GM13976 (cell line): ENCODE data around the gene SLC25A6.

Source experiments
- DNase-seq: peaks from one replicate; pipeline ENCODE4 v3.0.0; 2012; ENCODE audit warnings: low spot score
- CTCF ChIP-seq: IDR thresholded peaks from 2 replicates; pipeline ENCODE4 v1.5.1; 2012; ENCODE audit warnings: borderline replicate concordance, mild to moderate bottlenecking; ENCODE audit not compliant: insufficient read depth; ENCODE audit errors: extremely low read depth, missing control alignments, control extremely low read depth
- in situ Hi-C: fragments of 300-500 bp; cut with MboI; formaldehyde crosslinking; loops from one replicate; pipeline ENCODE4 v1.12.0; 2022; ENCODE audit warnings: low sequenced_read_pairs, mixed read lengths, inconsistent platforms; ENCODE audit not compliant: unreplicated experiment

SLC25A6 gene

GRCh38 chrX:1389181-1389992 lies 2.5 kb downstream of the SLC25A6 start:
- in situ Hi-C loops = loop anchor here (10.0 kb wide), 1 partner anchor 135 kb away; no protein-coding TSS in a partner anchor
- DNase-seq = no peak
- no peak for TF ChIP-seq CTCF

- DNase-seq = no peak
- in situ Hi-C loops = loop anchor here (10.0 kb wide), 1 partner anchor 134 kb away; no protein-coding TSS in a partner anchor
- TF ChIP-seq CTCF = no peak
Measured at GRCh38 chrX:1388651-1389050, 3.3 kb downstream of the SLC25A6 start.

GRCh38 chrX:1387141-1387776 lies 4.7 kb downstream of the SLC25A6 start:
- no peak for TF ChIP-seq CTCF
- no peak for DNase-seq

GRCh38 chrX:1386338-1387127 lies 5.4 kb downstream of the SLC25A6 start:
- in situ Hi-C loops = loop anchor here (10.0 kb wide), 1 partner anchor 132 kb away; no protein-coding TSS in a partner anchor
- TF ChIP-seq CTCF = no peak
- peak; percentile 18 for DNase-seq

More at GRCh38 chrX:1387141-1387776, 4.7 kb downstream of the SLC25A6 start:
- in situ Hi-C loops = loop anchor here (10.0 kb wide), 1 partner anchor 132 kb away; no protein-coding TSS in a partner anchor

GRCh38 chrX:1385253-1386223 lies 6.4 kb downstream of the SLC25A6 start:
- in situ Hi-C loops = loop anchor here (10.0 kb wide), 1 partner anchor 131 kb away; no protein-coding TSS in a partner anchor
- TF ChIP-seq CTCF = no peak
- peak; percentile 21 for DNase-seq
